AG04449 (cell line): ENCODE results near the gene PRLR.

Experiments
- CTCF ChIA-PET: fragments of 350-600 bp; formaldehyde crosslinking; extraction: SDS; loops from one replicate; lab custom pipeline; 2021; ENCODE audit warnings: antibody characterized with exemption; lab: Yijun Ruan, JAX
- POLR2A ChIA-PET: fragments of 400-600, 350-600 bp; formaldehyde crosslinking; extraction: SDS; loops from one replicate; lab custom pipeline; 2020; ENCODE audit warnings: antibody characterized with exemption, inconsistent platforms; lab: Yijun Ruan, JAX
- DNase-seq: peaks from one replicate; pipeline ENCODE4 v3.0.0-alpha.2; 2010; ENCODE audit warnings: low read depth, low spot score
- H3K4me3 ChIP-seq: 2 replicates; pipeline ENCODE4 v1.5.1; 2011; ENCODE audit warnings: low read depth, mild to moderate bottlenecking, control low read depth, low read length
- TF ChIP-seq, protein P1 (sequence below): IDR thresholded peaks from one replicate; pipeline ENCODE4 v1.5.1; 2011; ENCODE audit warnings: mild to moderate bottlenecking, moderate library complexity, low read length, control low read depth, inconsistent platforms; ENCODE audit not compliant: insufficient read depth; ENCODE audit errors: missing control alignments

Gene PRLR

DNA sequence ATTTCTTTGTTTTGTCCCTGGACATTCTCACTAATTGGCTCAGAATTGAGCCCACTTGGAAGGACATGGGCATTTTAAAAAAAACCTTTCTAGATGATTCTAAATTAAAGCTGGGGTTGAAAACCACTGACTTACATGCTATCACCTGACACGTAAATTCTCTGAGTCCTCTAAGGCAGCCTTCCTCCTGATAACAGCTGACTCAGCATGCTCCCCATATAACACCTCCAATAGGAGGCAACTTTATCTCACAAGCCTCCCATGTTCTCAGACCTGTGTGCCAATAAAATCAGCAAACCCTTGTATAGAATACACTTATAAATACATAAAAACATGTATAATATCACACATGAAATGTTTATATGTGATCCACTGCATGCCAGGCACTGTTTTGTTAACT, 133.4 kb downstream of the PRLR start:
- TF ChIP-seq, protein P1, sequence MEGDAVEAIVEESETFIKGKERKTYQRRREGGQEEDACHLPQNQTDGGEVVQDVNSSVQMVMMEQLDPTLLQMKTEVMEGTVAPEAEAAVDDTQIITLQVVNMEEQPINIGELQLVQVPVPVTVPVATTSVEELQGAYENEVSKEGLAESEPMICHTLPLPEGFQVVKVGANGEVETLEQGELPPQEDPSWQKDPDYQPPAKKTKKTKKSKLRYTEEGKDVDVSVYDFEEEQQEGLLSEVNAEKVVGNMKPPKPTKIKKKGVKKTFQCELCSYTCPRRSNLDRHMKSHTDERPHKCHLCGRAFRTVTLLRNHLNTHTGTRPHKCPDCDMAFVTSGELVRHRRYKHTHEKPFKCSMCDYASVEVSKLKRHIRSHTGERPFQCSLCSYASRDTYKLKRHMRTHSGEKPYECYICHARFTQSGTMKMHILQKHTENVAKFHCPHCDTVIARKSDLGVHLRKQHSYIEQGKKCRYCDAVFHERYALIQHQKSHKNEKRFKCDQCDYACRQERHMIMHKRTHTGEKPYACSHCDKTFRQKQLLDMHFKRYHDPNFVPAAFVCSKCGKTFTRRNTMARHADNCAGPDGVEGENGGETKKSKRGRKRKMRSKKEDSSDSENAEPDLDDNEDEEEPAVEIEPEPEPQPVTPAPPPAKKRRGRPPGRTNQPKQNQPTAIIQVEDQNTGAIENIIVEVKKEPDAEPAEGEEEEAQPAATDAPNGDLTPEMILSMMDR: no peak
- no peak overlapping the region for H3K4me3 ChIP-seq
- DNase-seq: no peak
- CTCF ChIA-PET: interaction anchor here (0.6 to 4.3 kb wide), 3 partner anchors 86 to 554 kb away, joined by 3 to 18 read pairs (median 3); no protein-coding TSS in a partner anchor
- POLR2A ChIA-PET: no interaction called here

DNA sequence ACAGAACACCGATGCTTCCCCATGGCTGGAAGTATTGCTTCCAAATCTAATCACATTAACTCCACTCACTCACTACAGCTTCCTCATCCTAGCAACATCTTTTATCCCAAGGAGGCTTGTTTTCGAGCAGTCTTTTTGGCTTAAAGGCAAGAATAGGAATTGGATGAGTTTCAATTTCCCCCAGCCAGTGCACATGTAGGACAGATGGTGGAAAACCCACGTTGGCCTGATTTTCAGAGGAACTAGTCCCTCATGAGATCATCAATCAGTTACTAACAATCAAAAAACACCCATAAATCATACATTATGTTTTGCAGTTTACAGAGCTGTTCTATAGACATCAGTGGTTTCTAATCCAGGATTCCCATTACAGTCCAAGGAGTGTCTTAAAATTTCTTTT, 134.1 kb downstream of the PRLR start:
- H3K4me3 ChIP-seq: no peak overlapping the region
- TF ChIP-seq, protein P1: no peak
- POLR2A ChIA-PET: no interaction called here
- CTCF ChIA-PET: interaction anchor here (1.2 to 4.3 kb wide), 2 partner anchors 86 to 555 kb away, joined by 3 to 18 read pairs; no protein-coding TSS in a partner anchor
- DNase-seq: no peak

DNA sequence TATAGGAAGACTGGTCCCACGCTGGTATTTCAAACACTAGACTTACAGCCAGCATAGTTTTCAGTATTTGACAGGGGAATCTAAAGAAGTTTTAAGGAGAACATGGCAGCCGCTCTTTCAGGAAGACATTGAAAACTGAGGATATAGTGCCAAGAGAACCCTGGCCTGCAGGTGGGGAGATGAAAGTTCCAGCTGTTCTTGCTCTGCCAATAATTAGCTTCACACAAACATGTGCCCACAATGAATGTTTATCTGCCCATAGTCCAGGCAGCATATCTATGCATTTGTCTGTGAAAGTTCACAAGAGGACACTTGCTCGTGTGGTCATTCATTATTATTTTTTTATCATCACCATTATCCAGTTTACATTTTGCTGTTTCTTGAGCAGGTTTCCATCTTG, 134.9 kb downstream of the PRLR start:
- TF ChIP-seq, protein P1: no peak
- CTCF ChIA-PET: interaction anchor here (4.3 kb wide), 1 partner anchor 87 kb away, joined by 18 read pairs; no protein-coding TSS in a partner anchor
- POLR2A ChIA-PET: no interaction called here
- no peak overlapping the region for H3K4me3 ChIP-seq
- no peak for DNase-seq

DNA sequence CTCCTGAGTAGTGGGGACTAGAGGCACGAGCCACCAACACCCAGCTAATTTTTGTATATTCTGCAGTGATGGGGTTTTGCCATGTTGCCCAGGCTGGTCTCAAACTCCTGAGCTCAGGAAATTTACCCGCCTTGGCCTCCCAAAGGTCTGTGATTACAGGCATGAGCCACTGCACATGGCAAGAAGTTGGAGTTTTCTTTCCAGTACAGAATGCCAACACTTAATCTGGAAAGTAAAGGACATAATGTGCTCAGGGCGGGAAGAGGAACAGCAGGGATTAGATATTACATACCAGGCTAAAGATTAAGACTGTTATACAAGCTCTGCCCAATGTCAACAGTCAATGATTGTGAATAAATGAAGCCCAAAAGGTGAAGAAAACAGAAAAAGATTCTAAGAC, 135.3 kb downstream of the PRLR start:
- CTCF ChIA-PET: interaction anchor here (4.3 kb wide), 1 partner anchor 88 kb away, joined by 18 read pairs; no protein-coding TSS in a partner anchor
- POLR2A ChIA-PET: no interaction called here

DNA sequence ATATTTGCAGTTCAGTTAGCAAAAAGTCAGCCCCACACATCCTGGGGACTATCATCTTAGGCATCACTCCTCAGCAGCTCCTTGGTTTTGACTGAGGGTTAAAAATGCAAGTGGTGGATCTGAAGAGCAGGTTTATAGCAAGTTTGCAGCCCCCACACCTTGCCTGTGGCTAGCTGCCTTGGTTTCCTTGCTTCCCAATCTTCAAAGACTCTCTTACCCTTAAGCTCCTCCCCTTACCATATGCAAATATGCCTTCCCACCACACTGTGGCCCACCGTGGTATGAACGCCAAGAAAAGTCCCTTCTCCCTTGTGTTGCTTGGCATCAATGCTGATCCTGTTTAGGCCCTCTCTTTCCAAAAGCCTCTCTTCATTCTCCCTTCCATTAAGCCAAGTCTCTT, 137.6 kb downstream of the PRLR start:
- CTCF ChIA-PET: interaction anchor here (1.3 to 7.5 kb wide), 4 partner anchors 88 to 833 kb away, joined by 3 to 58 read pairs (median 27); no protein-coding TSS in a partner anchor
- DNase-seq: no peak
- TF ChIP-seq, protein P1: no peak
- POLR2A ChIA-PET: no interaction called here
- no peak overlapping the region for H3K4me3 ChIP-seq

More for the DNA sequence above, 135.3 kb downstream of the PRLR start:
- TF ChIP-seq, protein P1: no peak
- H3K4me3 ChIP-seq: no peak overlapping the region
- no peak for DNase-seq

DNA sequence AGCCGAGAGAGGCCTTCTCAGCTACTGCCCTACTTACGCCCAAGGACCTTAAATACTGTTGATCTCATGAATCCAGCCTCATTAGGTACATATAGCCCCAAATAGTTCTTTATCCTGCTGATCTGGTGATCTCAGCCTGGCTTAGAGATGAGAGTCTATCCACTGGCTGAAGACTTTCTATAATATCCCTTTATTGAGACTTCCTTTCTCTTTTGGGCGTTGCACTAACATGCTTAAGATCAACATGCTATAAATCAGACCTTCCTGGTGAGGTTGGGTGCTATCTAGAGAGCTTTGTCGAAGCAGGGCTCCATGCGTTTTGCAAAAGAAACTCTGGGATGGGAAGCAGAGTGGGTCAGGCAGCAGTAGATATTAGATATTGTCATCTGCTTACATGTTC, 138.6 kb downstream of the PRLR start:
- POLR2A ChIA-PET: no interaction called here
- DNase-seq: no peak
- no peak overlapping the region for H3K4me3 ChIP-seq
- CTCF ChIA-PET: interaction anchor here (0.6 to 7.5 kb wide), 4 partner anchors 92 to 834 kb away, joined by 3 to 58 read pairs (median 26); no protein-coding TSS in a partner anchor
- TF ChIP-seq, protein P1: no peak
